ENCODE measurements around the gene PABPC3.

DNA sequence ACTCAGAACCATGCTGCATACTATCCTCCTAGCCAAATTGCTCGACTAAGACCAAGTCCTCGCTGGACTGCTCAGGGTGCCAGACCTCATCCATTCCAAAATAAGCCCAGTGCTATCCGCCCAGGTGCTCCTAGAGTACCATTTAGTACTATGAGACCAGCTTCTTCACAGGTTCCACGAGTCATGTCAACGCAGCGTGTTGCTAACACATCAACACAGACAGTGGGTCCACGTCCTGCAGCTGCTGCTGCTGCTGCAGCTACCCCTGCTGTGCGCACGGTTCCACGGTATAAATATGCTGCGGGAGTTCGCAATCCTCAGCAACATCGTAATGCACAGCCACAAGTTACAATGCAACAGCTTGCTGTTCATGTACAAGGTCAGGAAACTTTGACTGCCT lies 1.5 kb downstream of the PABPC3 start:
- no peak for TF ChIP-seq EZH2 (IDR thresholded peaks at IDR 0.05; ENCODE audit: borderline replicate concordance, low read depth, low read length, severe bottlenecking)
- TF ChIP-seq, protein P1, sequence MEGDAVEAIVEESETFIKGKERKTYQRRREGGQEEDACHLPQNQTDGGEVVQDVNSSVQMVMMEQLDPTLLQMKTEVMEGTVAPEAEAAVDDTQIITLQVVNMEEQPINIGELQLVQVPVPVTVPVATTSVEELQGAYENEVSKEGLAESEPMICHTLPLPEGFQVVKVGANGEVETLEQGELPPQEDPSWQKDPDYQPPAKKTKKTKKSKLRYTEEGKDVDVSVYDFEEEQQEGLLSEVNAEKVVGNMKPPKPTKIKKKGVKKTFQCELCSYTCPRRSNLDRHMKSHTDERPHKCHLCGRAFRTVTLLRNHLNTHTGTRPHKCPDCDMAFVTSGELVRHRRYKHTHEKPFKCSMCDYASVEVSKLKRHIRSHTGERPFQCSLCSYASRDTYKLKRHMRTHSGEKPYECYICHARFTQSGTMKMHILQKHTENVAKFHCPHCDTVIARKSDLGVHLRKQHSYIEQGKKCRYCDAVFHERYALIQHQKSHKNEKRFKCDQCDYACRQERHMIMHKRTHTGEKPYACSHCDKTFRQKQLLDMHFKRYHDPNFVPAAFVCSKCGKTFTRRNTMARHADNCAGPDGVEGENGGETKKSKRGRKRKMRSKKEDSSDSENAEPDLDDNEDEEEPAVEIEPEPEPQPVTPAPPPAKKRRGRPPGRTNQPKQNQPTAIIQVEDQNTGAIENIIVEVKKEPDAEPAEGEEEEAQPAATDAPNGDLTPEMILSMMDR (IDR thresholded peaks at IDR 0.05; ENCODE audit: borderline replicate concordance, extremely low read depth, low read length, poor library complexity, severe bottlenecking) = no peak
